Testis (tissue), 2 donors: ENCODE data around the gene TBXAS1.

Source experiments
- CTCF ChIP-seq, 3 experiments: fragments of 450-650 bp in 2 of 3; fragments of 200-600 bp in 1 of 3; sonication (generic) in 1 of 3; IDR thresholded peaks; one replicate each; pipeline ENCODE4 v1.5.1; 2016 to 2019; ENCODE audit warnings: antibody characterized with exemption in 3 of 3, mild to moderate bottlenecking in 2 of 3, moderate library complexity in 1 of 3
- POLR2A ChIP-seq: fragments of 450-650 bp; IDR thresholded peaks from one replicate; pipeline ENCODE4 v1.6.1; 2017; ENCODE audit warnings: antibody characterized with exemption, mild to moderate bottlenecking, moderate library complexity

DNA sequence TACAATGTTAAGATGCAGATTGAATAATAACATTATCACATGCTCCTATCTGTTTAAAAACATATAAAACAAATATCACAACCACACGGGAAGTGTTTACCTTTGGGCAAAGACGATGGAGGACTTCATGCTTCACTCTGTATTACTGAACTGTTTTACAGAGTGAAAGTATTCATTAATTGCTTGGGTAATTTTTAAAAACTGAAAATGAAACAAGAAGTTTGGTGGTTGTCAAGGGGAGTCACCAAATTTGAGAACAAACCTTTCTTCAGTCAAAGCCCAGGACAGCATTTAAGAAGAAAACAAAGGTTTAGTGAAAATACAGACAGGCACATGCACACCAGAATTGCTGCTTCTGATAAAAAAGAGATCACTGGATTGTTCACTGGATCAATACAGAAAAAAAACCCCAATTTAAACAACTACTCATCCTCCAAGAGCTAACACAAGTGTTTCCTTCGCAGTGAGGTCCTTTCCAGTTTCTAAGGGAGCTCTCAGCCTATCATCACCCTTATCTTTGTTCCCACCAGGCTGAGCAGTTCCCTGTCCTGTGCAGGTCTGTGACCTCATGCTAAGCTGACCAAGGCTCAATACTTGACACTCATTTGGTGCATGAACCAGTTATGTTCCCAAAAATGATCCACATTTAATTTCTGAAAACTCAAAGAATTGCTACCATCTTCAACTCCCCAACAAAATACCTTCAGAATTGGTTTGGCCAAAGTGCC lies 224.9 kb downstream of the TBXAS1 start:
- TF ChIP-seq CTCF (IDR thresholded peaks at IDR 0.05): no peak
- TF ChIP-seq POLR2A: no peak
